GM23338 (cell line): ENCODE results near the gene PDGFRB. TPM values are rescaled to one million over a fixed set of nuclear protein-coding genes. Genes with fewer than 3 reads are reported as not detected.

Experiments used
- ATAC-seq: fragments of 200-7000 bp; cut with Tn5 transposase; 3 replicates; pipeline ENCODE4 v1.9.1; 2020
- DNase-seq: peaks from one replicate; pipeline ENCODE4 v3.0.0-alpha.2; 2015; ENCODE audit warnings: low spot score
- H2AFZ ChIP-seq: fragments of 200-600 bp; sonication (generic); 2 replicates; pipeline ENCODE4 v1.8.0; 2016; ENCODE audit warnings: antibody characterized with exemption, mild to moderate bottlenecking, moderate library complexity
- H3F3A ChIP-seq: fragments of 200-600 bp; sonication (generic); replicated peaks from 2 replicates; pipeline ENCODE4 v1.8.0; 2017; ENCODE audit warnings: antibody characterized with exemption, mixed run types, low read depth
- H3K27ac ChIP-seq: fragments of 200-600 bp; sonication (generic); 2 replicates; pipeline ENCODE4 v1.6.1; 2016; ENCODE audit warnings: low read depth
- H3K27me3 ChIP-seq: fragments of 200-600 bp; sonication (generic); 2 replicates; pipeline ENCODE4 v1.8.0; 2016; ENCODE audit warnings: mild to moderate bottlenecking, mixed run types, moderate library complexity; ENCODE audit not compliant: insufficient read depth
- H3K36me3 ChIP-seq: fragments of 200-600 bp; sonication (generic); 2 replicates; pipeline ENCODE4 v1.8.0; 2016; ENCODE audit warnings: mild to moderate bottlenecking; ENCODE audit not compliant: insufficient read depth
- H3K4me1 ChIP-seq: fragments of 200-600 bp; sonication (generic); 2 replicates; pipeline ENCODE4 v1.8.0; 2016; ENCODE audit warnings: mild to moderate bottlenecking, moderate library complexity; ENCODE audit not compliant: insufficient read depth
- H3K4me2 ChIP-seq: fragments of 200-600 bp; sonication (generic); 2 replicates; pipeline ENCODE4 v1.7.1; 2017; ENCODE audit warnings: mixed run types
- H3K4me3 ChIP-seq: fragments of 200-600 bp; sonication (generic); 2 replicates; pipeline ENCODE4 v1.6.1; 2016; ENCODE audit warnings: mixed run types
- H3K79me2 ChIP-seq: fragments of 200-600 bp; sonication (generic); replicated peaks from 2 replicates; pipeline ENCODE4 v1.8.0; 2017; ENCODE audit warnings: mild to moderate bottlenecking; ENCODE audit not compliant: insufficient read depth
- H3K9me2 ChIP-seq: fragments of 200-600 bp; sonication (generic); 2 replicates; pipeline ENCODE4 v1.8.0; 2017; ENCODE audit not compliant: insufficient read depth
- H4K20me1 ChIP-seq: fragments of 200-600 bp; sonication (generic); replicated peaks from 2 replicates; pipeline ENCODE4 v1.8.0; 2017; ENCODE audit warnings: mild to moderate bottlenecking; ENCODE audit not compliant: insufficient read depth
- H3K27ac Mint-ChIP-seq: 2 replicates; pipeline ENCODE4 v1.8.0; 2020; ENCODE audit warnings: inconsistent platforms, mild to moderate bottlenecking, moderate library complexity, mixed read lengths
- H3K27me3 Mint-ChIP-seq: 3 replicates; pipeline ENCODE4 v1.8.0; 2022; ENCODE audit warnings: low read depth, mild to moderate bottlenecking, moderate library complexity, mixed read lengths, inconsistent platforms; ENCODE audit not compliant: insufficient read depth, poor library complexity
- H3K36me3 Mint-ChIP-seq: 3 replicates; pipeline ENCODE4 v1.8.0; 2021; ENCODE audit warnings: low read depth, mild to moderate bottlenecking, inconsistent platforms, moderate library complexity, mixed read lengths
- H3K4me1 Mint-ChIP-seq: 3 replicates; pipeline ENCODE4 v1.8.0; 2020; ENCODE audit warnings: mild to moderate bottlenecking, inconsistent platforms, mixed read lengths
- H3K4me3 Mint-ChIP-seq: 3 replicates; pipeline ENCODE4 v1.8.0; 2021; ENCODE audit warnings: moderate library complexity, mild to moderate bottlenecking, inconsistent platforms, mixed read lengths
- H3K9me3 Mint-ChIP-seq: 3 replicates; pipeline ENCODE4 v1.8.0; 2020; ENCODE audit warnings: moderate library complexity, mild to moderate bottlenecking, inconsistent platforms, mixed read lengths
- CREB1 ChIP-seq: fragments of 250-450 bp; sonication (Bioruptor Pico); IDR thresholded peaks from 2 replicates; pipeline ENCODE4 v1.5.0; 2020; ENCODE audit warnings: low read depth, mild to moderate bottlenecking, moderate library complexity
- EZH2 ChIP-seq: fragments of 200-600 bp; sonication (generic); IDR thresholded peaks from one replicate; pipeline ENCODE4 v1.8.0; 2017; ENCODE audit warnings: antibody characterized with exemption, mild to moderate bottlenecking, low read depth; ENCODE audit not compliant: unreplicated experiment
- EZH2phosphoT487 ChIP-seq: fragments of 200-600 bp; sonication (generic); IDR thresholded peaks from one replicate; pipeline ENCODE4 v1.8.1; 2018; ENCODE audit warnings: antibody characterized with exemption; ENCODE audit not compliant: unreplicated experiment
- JUNB ChIP-seq: IDR thresholded peaks from one replicate; pipeline ENCODE4 v1.6.1; 2016; ENCODE audit warnings: antibody characterized with exemption; ENCODE audit not compliant: unreplicated experiment
- NANOG ChIP-seq: IDR thresholded peaks from 2 replicates; pipeline ENCODE4 v1.6.1; 2016; ENCODE audit warnings: antibody characterized with exemption, borderline replicate concordance
- POLR2AphosphoS5 ChIP-seq: IDR thresholded peaks from 2 replicates; pipeline ENCODE4 v1.6.1; 2016; ENCODE audit warnings: antibody characterized with exemption, low read depth
- STAT1 ChIP-seq: IDR thresholded peaks from one replicate; pipeline ENCODE4 v1.6.1; 2016; ENCODE audit warnings: antibody characterized with exemption; ENCODE audit not compliant: unreplicated experiment
- ZNF114 ChIP-seq: fragments of 250-450 bp; sonication (Bioruptor Pico); IDR thresholded peaks from 2 replicates; pipeline ENCODE4 v1.5.0; 2020; ENCODE audit warnings: mild to moderate bottlenecking, moderate library complexity
- ZNF331 ChIP-seq: fragments of 250-450 bp; sonication (Bioruptor Pico); IDR thresholded peaks from 2 replicates; pipeline ENCODE4 v1.5.0; 2020; ENCODE audit warnings: low read depth, mild to moderate bottlenecking, moderate library complexity
- polyA plus RNA-seq: library from polyadenylated mRNA; unstranded; fragments of >200 nt; fragmentation: Nextera tagmentation; extraction: Ambion mirVana; gene quantifications from 2 replicates; pipeline ENCODE4 v1.2.1, GENCODE V29; 2016
- total RNA-seq: library from RNA; depleted of rRNA; stranded (reverse); fragments of >200 nt; shearing (Covaris generic); gene quantifications from 2 replicates; pipeline ENCODE4 v1.2.3, GENCODE V29; 2014
- TF ChIP-seq, protein P1 (sequence below): fragments of 250-450 bp; sonication (Bioruptor Pico); IDR thresholded peaks from 2 replicates; pipeline ENCODE4 v1.5.0; 2020; ENCODE audit warnings: mild to moderate bottlenecking, moderate library complexity
- TF ChIP-seq, protein P2 (sequence below), 2 experiments: fragments of 200-600 bp in 1 of 2; sonication (generic) in 1 of 2; conservative IDR thresholded peaks; 2 replicates each; pipeline versions ENCODE4 v1.5.1 to v1.6.1; 2016 to 2017; ENCODE audit warnings: antibody characterized with exemption in 2 of 2, low read depth in 2 of 2, mild to moderate bottlenecking in 2 of 2, moderate library complexity in 1 of 2
- TF ChIP-seq, protein P3 (sequence below): IDR thresholded peaks from one replicate; pipeline ENCODE4 v1.6.1; 2018; ENCODE audit warnings: antibody characterized with exemption; ENCODE audit not compliant: unreplicated experiment
- TF ChIP-seq, protein P4 (sequence below): IDR thresholded peaks from 2 replicates; pipeline ENCODE4 v1.6.1; 2016; ENCODE audit warnings: antibody characterized with exemption

The PDGFRB gene
- total and polyA plus RNA-seq, 2 experiments from 2014 or later, result 4.5 to 11.3 TPM

DNA sequence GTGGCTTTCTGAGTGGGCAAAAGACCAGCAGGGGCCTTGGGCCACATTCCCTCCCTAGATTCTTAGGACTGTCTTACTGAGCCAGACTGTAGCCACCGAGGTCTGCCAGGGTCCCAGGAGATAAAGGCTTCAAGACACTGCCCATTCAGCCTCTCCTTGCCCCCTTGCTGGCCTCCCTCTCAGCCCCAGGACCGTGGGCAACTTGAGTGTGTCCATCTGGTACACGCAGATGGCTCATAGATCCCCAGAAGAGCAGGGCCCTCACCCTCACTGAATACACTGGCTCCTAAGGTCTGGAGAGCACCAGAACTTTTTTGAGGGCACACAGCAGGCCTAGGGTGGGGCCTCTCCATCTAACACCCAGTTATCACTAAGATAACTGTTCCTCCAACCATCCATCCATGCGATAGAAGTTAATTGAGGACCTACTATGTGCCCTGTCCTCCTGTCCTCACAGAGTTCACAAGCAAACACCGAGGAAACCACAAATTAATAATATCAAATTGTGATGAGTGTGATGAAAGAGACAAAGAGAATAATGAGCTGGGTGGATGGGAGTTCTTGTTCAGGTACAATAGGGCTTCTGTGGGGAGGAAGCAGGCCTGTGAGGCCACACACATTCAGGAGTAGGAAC lies 4.9 kb upstream of the PDGFRB start:
- no peak overlapping the region for H3K4me3 ChIP-seq
- H3K27me3 Mint-ChIP-seq, result peaks cover 33% of the 10 kb centered on the region
- no peak overlapping the region for H3K27ac ChIP-seq
- H3K4me3 Mint-ChIP-seq, result no peak overlapping the region
- peaks cover 26% of the 10 kb centered on the region for H3K4me1 Mint-ChIP-seq
- H3K79me2 ChIP-seq, result no peaks in the 10 kb centered on the region
- no peaks in the 10 kb centered on the region for H3K9me2 ChIP-seq
- H2AFZ ChIP-seq, result no peak overlapping the region
- 0 out of 2 replicates have a peak, but pooled peaks cover 4% of the 10 kb centered on the region for H3F3A ChIP-seq
- no peaks in the 10 kb centered on the region for H3K9me3 Mint-ChIP-seq
- ATAC-seq, result no peak
- no peaks in the 10 kb centered on the region for H3K36me3 ChIP-seq
- no peak overlapping the region for H3K4me2 ChIP-seq
- H3K27ac Mint-ChIP-seq, result no peak overlapping the region
- TF ChIP-seq ZNF114 (CRISPR knock-in tag) (no peak), STAT1 (no peak), NANOG (no peak), EZH2phosphoT487 (no peak), JUNB (no peak), ZNF331 (CRISPR knock-in tag) (no peak), CREB1 (CRISPR knock-in tag) (no peak), EZH2 (no peak), POLR2AphosphoS5 (no peak)
- TF ChIP-seq, protein P1, sequence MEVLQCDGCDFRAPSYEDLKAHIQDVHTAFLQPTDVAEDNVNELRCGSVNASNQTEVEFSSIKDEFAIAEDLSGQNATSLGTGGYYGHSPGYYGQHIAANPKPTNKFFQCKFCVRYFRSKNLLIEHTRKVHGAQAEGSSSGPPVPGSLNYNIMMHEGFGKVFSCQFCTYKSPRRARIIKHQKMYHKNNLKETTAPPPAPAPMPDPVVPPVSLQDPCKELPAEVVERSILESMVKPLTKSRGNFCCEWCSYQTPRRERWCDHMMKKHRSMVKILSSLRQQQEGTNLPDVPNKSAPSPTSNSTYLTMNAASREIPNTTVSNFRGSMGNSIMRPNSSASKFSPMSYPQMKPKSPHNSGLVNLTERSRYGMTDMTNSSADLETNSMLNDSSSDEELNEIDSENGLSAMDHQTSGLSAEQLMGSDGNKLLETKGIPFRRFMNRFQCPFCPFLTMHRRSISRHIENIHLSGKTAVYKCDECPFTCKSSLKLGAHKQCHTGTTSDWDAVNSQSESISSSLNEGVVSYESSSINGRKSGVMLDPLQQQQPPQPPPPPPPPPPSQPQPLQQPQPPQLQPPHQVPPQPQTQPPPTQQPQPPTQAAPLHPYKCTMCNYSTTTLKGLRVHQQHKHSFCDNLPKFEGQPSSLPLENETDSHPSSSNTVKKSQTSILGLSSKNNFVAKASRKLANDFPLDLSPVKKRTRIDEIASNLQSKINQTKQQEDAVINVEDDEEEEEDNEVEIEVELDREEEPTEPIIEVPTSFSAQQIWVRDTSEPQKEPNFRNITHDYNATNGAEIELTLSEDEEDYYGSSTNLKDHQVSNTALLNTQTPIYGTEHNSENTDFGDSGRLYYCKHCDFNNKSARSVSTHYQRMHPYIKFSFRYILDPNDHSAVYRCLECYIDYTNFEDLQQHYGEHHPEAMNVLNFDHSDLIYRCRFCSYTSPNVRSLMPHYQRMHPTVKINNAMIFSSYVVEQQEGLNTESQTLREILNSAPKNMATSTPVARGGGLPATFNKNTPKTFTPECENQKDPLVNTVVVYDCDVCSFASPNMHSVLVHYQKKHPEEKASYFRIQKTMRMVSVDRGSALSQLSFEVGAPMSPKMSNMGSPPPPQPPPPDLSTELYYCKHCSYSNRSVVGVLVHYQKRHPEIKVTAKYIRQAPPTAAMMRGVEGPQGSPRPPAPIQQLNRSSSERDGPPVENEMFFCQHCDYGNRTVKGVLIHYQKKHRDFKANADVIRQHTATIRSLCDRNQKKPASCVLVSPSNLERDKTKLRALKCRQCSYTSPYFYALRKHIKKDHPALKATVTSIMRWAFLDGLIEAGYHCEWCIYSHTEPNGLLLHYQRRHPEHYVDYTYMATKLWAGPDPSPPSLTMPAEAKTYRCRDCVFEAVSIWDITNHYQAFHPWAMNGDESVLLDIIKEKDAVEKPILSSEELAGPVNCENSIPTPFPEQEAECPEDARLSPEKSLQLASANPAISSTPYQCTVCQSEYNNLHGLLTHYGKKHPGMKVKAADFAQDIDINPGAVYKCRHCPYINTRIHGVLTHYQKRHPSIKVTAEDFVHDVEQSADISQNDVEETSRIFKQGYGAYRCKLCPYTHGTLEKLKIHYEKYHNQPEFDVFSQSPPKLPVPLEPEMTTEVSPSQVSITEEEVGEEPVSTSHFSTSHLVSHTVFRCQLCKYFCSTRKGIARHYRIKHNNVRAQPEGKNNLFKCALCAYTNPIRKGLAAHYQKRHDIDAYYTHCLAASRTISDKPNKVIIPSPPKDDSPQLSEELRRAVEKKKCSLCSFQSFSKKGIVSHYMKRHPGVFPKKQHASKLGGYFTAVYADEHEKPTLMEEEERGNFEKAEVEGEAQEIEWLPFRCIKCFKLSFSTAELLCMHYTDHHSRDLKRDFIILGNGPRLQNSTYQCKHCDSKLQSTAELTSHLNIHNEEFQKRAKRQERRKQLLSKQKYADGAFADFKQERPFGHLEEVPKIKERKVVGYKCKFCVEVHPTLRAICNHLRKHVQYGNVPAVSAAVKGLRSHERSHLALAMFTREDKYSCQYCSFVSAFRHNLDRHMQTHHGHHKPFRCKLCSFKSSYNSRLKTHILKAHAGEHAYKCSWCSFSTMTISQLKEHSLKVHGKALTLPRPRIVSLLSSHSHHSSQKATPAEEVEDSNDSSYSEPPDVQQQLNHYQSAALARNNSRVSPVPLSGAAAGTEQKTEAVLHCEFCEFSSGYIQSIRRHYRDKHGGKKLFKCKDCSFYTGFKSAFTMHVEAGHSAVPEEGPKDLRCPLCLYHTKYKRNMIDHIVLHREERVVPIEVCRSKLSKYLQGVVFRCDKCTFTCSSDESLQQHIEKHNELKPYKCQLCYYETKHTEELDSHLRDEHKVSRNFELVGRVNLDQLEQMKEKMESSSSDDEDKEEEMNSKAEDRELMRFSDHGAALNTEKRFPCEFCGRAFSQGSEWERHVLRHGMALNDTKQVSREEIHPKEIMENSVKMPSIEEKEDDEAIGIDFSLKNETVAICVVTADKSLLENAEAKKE (CRISPR knock-in tag), result no peak
- TF ChIP-seq, protein P2, sequence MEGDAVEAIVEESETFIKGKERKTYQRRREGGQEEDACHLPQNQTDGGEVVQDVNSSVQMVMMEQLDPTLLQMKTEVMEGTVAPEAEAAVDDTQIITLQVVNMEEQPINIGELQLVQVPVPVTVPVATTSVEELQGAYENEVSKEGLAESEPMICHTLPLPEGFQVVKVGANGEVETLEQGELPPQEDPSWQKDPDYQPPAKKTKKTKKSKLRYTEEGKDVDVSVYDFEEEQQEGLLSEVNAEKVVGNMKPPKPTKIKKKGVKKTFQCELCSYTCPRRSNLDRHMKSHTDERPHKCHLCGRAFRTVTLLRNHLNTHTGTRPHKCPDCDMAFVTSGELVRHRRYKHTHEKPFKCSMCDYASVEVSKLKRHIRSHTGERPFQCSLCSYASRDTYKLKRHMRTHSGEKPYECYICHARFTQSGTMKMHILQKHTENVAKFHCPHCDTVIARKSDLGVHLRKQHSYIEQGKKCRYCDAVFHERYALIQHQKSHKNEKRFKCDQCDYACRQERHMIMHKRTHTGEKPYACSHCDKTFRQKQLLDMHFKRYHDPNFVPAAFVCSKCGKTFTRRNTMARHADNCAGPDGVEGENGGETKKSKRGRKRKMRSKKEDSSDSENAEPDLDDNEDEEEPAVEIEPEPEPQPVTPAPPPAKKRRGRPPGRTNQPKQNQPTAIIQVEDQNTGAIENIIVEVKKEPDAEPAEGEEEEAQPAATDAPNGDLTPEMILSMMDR (conservative IDR thresholded peaks at IDR 0.05; ENCODE audit: low read depth in 2 of 2), result no peak
- TF ChIP-seq, protein P3, sequence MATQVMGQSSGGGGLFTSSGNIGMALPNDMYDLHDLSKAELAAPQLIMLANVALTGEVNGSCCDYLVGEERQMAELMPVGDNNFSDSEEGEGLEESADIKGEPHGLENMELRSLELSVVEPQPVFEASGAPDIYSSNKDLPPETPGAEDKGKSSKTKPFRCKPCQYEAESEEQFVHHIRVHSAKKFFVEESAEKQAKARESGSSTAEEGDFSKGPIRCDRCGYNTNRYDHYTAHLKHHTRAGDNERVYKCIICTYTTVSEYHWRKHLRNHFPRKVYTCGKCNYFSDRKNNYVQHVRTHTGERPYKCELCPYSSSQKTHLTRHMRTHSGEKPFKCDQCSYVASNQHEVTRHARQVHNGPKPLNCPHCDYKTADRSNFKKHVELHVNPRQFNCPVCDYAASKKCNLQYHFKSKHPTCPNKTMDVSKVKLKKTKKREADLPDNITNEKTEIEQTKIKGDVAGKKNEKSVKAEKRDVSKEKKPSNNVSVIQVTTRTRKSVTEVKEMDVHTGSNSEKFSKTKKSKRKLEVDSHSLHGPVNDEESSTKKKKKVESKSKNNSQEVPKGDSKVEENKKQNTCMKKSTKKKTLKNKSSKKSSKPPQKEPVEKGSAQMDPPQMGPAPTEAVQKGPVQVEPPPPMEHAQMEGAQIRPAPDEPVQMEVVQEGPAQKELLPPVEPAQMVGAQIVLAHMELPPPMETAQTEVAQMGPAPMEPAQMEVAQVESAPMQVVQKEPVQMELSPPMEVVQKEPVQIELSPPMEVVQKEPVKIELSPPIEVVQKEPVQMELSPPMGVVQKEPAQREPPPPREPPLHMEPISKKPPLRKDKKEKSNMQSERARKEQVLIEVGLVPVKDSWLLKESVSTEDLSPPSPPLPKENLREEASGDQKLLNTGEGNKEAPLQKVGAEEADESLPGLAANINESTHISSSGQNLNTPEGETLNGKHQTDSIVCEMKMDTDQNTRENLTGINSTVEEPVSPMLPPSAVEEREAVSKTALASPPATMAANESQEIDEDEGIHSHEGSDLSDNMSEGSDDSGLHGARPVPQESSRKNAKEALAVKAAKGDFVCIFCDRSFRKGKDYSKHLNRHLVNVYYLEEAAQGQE, result no peak
- TF ChIP-seq, protein P4, sequence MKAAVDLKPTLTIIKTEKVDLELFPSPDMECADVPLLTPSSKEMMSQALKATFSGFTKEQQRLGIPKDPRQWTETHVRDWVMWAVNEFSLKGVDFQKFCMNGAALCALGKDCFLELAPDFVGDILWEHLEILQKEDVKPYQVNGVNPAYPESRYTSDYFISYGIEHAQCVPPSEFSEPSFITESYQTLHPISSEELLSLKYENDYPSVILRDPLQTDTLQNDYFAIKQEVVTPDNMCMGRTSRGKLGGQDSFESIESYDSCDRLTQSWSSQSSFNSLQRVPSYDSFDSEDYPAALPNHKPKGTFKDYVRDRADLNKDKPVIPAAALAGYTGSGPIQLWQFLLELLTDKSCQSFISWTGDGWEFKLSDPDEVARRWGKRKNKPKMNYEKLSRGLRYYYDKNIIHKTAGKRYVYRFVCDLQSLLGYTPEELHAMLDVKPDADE, result no peak
- H3K36me3 Mint-ChIP-seq, result no peaks in the 10 kb centered on the region
- peaks cover 4% of the 10 kb centered on the region; the same call in 1 of the 2 replicates for H4K20me1 ChIP-seq
- peaks cover 5% of the 10 kb centered on the region; the same call in 1 of the 2 replicates for H3K4me1 ChIP-seq
- DNase-seq, result no peak
- peaks cover 21% of the 10 kb centered on the region for H3K27me3 ChIP-seq
